GM19351 (cell line): ENCODE results near the gene B3GALT6.

Source experiments
- ATAC-seq: cut with Tn5 transposase; IDR thresholded peaks from one replicate; pipeline ENCODE4 v1.9.1; 2021; ENCODE audit warnings: mild to moderate bottlenecking, moderate library complexity; ENCODE audit not compliant: unreplicated experiment

Gene B3GALT6

DNA sequence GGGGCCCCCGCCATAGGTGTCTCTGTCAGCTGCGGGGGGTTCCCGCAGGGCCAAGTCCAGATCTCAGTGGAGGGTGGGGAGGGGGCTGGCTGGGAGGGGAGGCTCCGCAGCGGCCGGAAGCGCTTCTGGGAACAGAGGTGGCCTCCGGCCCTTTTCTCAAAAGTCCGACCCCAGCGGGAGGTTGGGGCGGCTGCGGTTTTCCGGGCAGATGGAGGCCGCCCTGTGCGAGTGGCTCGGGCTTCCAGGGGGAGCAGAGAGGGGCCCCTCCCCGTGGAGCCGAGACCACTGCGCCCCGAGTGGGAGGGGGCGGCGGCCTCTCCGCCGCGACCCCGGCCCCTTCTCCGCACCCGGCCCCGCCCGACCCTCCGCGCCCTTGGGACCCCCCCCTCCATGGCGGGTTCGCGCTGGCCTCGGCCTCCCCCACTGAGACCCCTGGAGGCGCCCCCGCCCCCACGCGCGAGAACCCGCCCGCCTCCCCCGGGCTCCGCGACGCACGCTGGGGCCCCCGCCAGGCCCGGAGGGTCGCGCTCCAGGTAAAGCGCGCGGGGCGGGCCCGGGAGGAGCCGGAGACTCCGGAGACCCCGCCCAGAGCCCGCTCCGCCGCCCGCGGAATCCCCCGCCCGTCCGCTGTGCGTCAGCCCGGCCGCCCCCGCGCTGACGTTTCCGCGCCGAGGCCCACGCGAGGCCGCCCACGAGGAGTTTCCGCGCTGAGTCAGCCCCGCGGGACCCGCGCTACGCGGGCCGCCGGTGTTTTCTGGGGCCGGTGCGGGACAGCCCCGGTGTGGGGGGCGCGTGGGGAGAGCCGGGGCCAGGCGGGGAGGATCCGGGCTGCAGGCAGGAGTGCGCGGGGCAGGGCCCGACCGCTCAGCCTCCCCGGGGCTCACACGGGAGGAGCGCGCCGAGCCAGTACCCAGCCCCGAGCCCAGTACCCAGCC is 30.9 kb upstream of the B3GALT6 start:
- no peak for ATAC-seq

DNA sequence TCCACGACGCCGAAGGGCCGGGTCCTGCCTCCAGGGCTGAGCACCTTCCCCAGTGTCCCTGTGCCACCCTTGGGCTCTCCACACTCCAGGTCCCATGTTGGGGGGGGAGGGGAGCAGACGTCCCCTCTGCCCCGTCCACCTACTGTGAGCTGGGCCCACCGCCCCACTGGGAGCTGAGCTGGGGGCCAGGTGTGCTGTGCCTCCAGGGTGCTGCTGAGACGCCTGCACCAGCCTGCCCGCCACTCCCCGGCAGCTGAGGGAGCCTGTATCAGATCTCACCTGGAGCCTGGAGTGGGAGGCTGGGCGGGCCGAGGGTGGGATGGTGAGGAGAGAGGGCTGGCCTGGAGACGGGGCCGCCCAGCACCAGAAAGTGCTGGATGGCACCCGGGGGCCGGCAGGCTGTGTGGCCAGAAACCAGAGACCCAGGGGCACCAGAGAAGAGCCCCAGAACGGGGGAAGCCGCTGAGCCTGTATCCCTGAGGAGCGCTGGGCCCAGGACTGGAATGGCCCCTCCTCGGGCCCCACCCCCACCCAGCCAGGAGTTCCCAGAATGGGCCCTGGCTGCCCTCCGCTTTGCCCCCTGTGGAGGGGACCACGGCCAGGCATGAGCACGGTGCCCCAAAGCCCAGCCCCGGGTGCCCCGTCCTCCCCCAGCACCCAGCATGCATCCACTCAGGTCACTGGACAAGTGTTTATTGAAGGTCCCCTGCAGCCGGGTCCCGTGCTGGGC is 29.0 kb upstream of the B3GALT6 start:
- ATAC-seq: no peak

DNA sequence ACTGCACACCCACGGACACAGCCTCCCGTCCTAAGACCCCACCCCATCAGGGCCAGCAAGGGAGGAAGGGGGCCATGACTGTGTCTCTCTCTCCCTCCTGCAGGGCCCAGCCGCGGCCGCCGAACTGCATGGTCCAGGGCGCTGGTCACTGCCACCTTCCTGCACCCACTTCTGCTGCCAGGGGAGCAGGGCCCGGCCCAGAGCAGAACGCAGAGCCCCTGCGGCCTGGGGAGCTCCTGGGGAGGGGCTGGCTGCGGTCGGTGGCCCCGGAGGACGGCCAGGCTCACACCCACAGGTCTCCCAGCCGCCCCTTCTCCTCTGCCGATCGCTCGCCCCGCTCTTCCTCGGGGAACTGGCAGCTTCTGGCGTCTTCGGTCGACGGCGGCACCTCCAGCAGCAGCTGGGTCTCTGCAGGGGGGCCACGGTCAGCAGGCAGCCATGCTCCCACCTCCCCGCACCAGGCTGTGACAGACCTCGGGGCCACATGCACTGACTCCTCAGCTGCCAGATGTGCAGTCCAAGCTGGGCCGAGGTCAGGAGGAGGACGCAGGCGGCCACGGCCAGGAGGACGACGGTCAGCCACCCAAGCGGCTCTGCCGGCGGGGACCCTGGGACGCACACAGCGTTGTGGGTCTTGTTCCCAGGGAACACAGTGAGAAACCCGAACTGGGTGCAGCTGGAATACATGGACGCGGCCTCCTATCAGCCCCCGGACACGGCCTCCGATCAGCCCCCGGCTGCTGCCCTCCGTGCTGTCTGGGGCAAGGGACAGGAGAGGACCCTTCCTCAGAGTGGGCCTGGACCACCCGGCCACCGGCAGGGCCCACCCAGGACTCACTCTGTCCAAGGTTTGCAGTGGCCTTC is 28.2 kb upstream of the B3GALT6 start:
- no peak for ATAC-seq

DNA sequence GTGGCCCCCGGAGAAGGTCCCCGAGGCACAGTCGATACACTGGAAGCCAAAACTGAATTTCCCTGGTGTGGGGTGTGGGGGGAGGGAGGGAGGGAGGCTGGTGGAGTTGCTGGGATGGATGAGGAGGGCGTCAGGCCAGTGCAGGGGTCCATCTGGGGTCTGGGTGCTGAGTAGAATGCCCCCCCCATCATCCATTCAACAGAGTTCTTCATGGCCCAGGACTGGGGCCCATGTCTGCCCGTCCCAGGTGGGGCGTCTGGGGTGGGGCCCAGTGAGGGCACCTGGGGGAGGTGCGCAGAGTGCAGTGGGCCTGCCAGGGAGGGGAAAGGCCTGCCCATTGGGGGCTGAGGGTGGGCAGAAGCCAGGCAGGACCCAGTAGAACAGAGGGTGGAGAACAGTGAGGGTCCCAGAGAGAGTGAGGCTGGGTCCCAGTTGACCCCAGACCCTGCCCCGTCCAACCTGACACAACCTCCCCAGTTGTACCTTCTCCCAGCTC is 27.6 kb upstream of the B3GALT6 start:
- no peak for ATAC-seq

DNA sequence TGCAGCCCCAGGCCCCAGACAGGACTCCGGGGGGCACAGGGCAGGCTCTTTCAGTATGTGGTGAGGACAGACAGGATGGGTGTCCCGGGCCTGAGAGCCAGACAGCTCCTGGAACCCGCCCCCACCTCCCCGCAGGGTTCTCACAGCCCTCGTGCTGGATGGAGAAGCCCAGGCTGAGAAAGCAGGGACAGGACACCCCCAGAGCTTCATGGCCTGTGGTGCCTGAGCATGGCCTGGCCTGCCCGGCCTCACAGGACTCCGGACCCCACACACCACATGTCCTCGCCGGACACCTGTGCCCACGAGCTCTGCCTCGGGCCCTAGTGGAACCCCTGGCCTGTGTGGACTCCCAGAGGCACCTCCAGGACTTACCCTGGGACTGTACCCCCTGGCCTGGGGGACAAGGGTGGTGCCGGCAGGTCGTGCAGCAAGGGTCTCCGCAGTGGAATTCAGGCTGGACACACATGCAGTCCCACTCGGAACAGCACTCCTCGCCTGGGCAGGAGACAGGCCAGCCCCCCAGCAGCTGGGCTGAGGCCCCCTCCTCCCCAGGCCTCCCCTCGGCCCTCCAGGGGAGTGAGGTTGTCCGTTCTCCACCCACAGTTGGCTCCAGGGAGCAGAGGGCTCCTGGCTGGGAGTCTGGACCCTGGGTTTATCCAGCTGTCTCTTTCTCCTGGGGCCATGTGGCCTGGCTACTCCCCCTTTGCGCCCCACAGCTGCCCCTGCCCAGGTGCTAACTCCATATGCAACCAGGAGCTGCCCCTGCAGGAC is 26.9 kb upstream of the B3GALT6 start:
- no peak for ATAC-seq

DNA sequence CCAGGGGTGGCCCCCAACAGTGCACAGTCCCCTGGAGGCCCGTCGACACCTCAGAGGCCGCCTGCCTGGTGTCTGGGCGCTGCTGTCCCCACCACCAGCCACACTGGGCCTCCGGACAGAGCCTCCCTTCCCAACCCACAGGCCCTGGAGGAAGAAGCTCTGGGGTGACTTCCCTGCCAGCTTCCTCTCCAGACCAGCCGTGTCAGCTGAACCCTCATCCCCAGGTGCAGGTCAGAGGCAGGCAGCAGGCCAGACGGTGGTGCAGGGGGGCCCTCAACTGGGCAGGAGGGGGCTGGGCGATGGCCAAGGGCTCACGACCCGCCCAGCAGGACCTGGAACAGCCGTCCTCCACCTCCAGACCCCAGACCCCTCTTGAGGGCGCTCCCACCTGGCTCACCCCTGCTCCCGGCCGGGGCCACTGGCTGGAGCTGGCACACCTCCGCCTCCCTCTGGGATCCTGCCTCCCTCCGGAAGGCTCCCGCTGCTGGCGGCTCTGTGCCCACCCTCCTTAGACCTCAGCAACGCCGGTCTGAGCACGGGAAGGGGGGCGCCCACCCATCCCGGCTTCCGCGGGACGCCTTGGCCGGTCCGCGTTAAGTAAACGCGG is 26.2 kb upstream of the B3GALT6 start:
- no peak for ATAC-seq

DNA sequence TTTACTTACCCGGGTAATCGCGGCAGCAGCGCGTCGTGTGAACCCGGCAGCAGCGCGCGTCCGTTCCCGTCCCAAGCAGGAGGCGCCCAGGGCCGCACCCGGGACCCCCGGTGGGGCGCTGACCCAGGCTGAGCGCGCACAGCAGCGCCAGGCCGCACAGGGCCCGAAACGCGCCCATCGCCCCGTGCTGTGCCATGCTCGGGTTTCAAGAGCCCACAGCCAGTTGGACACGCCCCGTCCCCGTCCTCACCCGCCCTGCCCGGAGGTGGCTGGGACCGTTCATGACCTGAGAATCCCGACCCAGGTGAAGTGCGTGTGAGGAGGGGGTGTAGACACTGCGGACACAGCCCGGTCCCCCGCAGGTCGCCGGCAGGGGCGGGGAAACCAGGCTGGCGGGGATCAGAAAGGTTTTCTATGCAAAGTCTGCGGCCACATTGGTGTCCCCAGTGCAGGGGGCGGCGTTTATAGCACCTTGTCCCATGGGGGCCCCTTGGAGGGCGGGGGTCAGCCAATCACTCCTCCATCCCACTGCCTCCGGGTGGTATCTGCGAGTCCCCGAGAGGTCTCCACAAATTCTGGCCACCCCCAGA is 25.6 kb upstream of the B3GALT6 start, which contains the start of gene TNFRSF18:
TSS of gene TNFRSF18 (minus strand) at position 217 of the 590 bp plus-strand sequence. CDS start at position 196, 21 bp downstream.
- no peak for ATAC-seq

DNA sequence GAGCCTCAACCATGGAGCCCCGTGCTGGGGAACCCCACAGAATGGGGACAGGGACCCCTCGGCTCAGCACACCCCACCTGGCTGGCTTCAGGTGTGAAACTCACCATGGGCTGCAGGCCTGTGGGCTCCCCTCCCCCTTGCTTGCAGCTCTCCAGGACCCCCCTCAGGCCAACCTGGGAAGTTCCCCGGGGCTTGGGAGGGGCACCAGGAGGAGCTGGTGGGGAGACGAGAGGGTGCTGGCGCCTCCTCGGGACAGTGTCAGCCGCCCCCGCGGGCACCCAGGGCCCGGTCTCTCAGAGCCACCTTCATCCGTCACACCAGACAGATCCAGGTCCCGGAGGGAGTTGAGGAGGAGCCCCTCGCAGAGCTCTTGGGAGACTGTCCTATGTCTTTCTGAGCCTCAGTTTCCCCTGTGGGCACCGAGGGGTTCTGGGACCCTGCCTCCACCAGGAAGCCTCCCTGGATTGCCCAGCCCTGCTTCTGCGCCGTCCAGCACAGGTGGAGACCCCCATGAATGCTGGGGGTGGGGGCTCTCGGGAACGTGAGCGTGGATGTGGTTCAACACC is 25.0 kb upstream of the B3GALT6 start:
- no peak for ATAC-seq

DNA sequence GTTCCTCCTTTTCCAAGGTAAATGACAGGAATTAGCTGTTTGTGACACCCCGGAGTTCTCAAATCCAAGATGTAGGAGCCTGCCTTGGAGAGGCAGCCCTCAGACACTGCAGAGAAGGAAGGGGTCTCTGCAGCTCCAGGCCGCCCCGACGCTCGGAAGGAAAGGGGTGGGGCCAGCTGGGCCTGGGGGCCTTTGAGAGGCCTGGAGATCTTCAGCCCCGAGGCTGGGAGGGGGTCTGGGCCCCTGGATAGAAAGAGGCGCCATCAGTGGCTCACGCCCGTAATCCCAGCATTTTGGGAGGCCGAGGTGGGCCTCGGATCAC is 24.5 kb upstream of the B3GALT6 start:
- ATAC-seq: no peak

DNA sequence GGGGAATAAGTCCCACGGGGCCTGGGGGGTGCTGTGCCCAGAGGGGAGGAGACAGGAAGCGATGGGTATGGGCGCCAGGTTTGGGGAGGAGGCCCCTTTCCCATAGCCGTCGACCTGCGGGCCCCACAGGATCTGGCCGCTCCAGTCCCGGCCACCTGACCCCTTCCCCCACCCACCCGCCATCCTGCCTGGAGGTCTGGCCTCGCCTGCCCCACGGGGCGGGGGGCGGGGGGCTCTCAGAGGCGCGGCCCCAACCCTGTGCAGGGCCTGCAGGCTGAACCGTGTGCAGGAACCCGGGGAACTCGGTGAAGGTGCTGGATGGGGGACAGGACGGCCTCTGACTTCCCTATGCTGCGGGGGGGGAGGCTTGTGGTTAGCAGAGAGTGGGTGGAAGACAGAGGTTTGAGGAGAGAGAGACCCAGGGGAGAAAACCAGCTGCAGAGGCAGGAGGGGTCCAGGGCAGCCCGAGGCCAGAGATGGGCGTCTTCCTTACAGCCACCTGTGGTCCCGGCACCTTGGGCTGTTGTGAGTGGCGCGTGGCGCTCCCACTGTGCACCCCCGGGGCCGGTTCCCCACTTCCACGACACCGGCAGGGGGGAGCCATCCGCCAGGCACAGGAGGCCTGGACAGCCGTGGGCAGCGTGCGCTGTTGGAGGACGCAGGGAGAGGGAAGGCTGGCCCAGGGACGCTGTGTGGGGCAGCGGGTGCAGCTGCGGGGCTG is 23.2 kb upstream of the B3GALT6 start:
- no peak for ATAC-seq

DNA sequence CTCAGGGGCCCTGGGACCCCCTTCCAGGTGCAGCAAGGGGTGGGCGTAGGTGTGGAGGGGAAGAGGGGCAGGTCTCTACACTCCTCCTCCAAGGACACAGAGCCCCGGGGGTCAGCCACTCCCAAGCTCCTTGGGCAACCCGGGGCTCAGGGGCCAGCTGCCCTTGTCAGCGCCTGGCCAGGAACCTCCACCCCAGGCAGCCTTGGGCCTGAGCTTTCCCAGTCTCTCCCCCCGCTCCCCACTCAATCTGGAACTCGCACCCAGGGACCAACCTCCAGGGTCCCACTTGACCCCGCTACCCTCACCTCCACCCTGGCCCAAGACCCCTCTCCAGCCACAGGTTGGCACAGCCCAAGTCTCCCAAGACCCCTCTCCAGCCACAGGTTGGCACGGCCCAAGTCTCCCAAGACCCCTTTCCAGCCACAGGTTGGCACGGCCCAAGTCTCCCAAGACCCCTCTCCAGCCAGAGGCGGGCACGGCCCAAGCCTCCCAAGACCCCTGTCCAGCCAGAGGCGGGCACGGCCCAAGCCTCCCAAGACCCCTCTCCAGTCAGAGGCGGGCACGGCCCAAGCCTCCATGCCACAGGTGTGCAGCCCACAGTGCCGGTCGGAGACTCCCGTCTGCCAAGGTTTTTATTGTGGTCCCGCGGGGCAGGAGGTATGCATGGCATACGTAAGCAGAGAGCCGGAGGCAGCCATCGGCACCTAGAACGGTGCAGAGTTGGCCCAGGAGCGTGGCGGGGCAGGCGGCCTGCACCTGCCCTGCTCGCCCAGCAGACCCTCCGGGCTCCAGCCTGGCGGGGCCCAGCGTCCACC is 21.1 kb upstream of the B3GALT6 start:
- no peak for ATAC-seq

DNA sequence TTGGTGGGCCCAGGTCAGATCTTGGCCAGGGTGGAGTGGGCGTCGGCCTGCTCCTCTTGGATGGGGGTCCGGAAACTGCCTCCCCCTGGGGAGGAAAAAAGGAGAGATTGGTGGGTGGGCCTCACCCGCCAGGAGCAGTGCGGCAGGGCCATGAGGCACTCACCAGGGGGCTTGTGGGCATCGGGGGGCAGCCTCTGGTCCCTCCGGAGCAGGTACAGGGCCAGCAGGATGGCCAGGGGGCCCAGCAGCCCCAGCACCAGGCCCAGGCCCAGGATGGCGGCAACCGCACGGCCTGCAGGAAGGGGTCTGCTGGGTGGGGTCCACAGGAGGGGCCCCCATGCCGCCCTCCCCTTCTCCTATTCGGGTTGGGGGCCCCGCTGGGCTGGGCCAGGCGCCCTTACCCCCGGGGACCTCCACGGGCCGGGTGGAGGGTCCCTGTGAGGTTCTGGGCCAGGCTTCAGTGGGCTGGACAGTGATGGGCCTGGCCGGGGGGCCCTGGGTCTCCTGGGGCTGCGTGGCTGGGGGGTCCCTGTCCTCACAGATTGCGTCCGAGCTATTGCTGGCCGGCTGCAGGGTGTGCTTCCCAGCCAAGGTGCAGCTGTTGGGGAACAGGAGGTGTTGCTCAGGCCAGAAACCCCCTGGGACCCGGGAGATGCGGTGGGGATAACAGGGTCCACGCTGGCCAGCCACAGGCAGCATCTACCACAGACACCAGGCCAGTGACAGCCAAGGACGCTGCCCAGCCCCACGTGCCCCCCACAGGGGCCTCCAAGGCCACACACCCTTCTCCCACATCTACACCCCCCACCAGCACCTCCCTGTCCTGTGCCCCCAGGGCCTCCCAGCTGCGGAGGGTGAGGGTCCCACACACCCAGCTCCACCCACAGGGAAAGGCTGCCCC is 20.2 kb upstream of the B3GALT6 start:
- no peak for ATAC-seq

DNA sequence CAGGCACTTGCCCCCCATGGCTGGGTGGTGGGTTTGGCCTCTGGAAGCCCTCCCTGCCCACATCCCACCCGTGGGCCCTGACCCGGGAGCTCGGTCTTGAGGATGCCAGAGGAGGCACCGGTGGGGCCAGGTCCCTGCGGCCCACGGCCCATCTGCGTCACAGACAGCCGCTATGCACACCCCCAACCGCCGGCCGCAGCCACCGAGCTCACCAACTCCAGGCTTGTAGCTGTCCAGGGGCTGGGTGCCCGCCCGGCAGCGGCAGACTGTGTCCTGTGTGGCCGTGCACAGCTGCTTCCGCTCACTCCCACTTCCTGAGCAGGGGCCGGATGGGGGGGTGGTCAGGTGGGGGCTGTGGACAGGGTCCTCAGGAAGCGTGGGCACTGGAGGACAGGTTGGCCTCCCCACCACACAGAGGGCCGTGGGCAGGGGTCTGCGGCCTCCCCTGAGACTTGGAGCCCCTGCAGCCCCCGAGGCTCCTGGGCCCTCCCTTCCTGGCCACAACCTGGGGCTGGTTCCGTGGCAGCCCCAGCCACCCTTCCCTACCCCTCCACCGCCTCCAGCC is 19.2 kb upstream of the B3GALT6 start:
- no peak for ATAC-seq

DNA sequence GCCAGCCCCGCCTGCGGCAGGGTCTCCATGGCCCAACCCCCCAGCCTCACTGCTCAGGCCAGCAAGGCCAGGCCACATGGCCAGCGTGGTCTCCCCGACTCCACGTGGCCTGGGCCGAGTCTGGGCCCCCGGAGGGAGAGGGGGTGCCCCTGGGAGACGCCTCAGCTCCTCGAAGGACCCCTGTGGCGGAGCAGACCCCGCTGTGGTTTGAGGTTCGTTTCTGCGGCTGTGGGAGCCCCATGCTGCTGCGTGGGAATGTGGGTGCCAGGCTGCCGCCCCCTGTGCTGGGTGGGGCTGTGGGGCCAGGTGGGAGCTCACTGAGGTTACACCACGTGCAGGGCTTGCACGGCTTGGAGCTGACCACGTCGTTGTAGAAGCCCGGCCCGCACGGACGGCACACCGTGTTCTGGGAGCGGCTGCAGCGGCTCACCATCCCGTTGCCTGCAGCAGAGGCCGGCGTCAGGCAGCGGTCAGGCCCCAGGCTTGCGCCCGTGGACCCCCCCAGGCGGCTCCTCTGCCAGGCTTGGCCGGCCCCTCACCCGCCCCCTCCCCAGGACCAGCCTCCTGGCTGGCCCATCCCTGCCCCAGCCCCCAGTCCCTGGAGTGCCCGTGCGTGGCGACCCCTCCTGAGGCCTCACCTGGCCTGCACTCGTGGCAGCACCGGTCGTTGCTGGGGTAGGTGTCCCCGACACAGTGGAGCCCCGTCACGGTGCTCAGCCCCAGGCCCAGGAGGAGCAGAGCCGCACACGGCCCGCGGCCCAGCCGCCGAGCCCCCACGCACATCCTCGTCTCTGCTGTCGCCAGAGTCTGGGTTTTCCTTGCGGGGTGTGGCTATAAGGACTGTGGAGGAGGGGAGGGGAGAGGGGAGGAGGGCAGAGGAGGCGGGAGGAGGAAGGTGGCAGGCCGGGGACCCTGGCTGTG is 18.4 kb upstream of the B3GALT6 start, which contains the start of gene TNFRSF4:
TSS of gene TNFRSF4 (minus strand) at position 809 of the 921 bp plus-strand sequence. CDS start at position 783, 26 bp downstream.
- no peak for ATAC-seq

DNA sequence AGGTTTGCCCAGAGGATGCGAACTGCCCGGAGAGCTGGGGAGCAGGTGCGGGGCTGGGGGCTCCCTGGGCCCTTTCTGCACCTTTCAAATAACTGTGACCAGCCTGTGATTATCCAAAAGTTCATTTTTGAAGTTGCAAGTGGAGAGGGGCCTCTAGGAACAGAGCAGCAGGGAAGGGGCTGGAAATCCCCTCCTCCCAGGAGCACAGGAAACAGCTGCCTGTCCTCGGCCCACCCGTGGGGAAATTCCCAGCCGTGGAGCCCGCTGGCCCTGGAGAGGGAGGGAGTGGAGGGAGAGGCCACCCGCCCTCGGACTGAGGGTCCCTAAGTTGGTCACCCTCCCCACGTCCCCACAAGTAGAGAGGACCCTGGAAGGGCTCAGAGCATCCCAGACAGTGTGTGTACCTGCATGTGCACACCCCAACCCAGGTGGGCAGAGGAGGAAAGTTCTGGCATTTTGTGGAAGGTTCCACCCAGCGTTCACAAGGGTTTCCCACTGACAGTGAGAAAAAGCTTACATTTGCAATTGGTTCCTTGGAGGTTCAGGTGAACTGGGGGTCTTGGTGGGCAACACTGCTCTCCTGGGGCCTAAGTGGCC is 16.9 kb upstream of the B3GALT6 start:
- ATAC-seq: no peak
